SHP77 treated with DMSO at 0.1 percent for 48 hours (cell line): ENCODE measurements around the gene TIMELESS.
"Not testable (repeated sequence)": the region's sequence is repeated elsewhere in the genome, so short reads cannot be mapped to it uniquely, and the experiment has no call there.

ENCODE experiments used
- DNase-seq: peaks from one replicate; lab custom pipeline; 2025; lab: John Stamatoyannopoulos, UW

The TIMELESS gene

GRCh38 chr12:56448860-56449621, at the start of gene TIMELESS:
Gene TIMELESS, minus strand, starts transcription at chr12:56449426. Its CDS starts 15,256 bp downstream, at chr12:56434170.
- peak; percentile 94 for DNase-seq

- DNase-seq, result not testable (repeated sequence)
Measured at GRCh38 chr12:56498126-56498902, 49.1 kb upstream of the TIMELESS start.

- DNase-seq, result not testable (repeated sequence)
Measured at GRCh38 chr12:56496704-56497103, 47.5 kb upstream of the TIMELESS start.

GRCh38 chr12:56494481-56494880, 45.3 kb upstream of the TIMELESS start:
- DNase-seq, result not testable (repeated sequence)

- DNase-seq, result not testable (repeated sequence)
Measured at GRCh38 chr12:56494106-56494415, 44.8 kb upstream of the TIMELESS start.

- DNase-seq, result not testable (repeated sequence)
Measured at GRCh38 chr12:56493409-56494105, 44.3 kb upstream of the TIMELESS start.

- no peak for DNase-seq
Measured at GRCh38 chr12:56490360-56490759, 41.1 kb upstream of the TIMELESS start.

GRCh38 chr12:56488041-56488955, 39.1 kb upstream of the TIMELESS start, which contains the start of gene GLS2:
Gene GLS2, minus strand, starts transcription at chr12:56488161. Its CDS starts 43 bp downstream, at chr12:56488118.
- peak; percentile 84 for DNase-seq

- no peak for DNase-seq
Measured at GRCh38 chr12:56487448-56488040, 38.3 kb upstream of the TIMELESS start.

- DNase-seq, result no peak
Measured at GRCh38 chr12:56486694-56487093, 37.5 kb upstream of the TIMELESS start.

- no peak for DNase-seq
Measured at GRCh38 chr12:56484566-56484965, 35.3 kb upstream of the TIMELESS start.

GRCh38 chr12:56479625-56480024, 30.4 kb upstream of the TIMELESS start:
- DNase-seq, result no peak

GRCh38 chr12:56477521-56478225, 28.4 kb upstream of the TIMELESS start:
- no peak for DNase-seq

- no peak for DNase-seq
Measured at GRCh38 chr12:56476972-56477432, 27.8 kb upstream of the TIMELESS start.

- DNase-seq, result no peak
Measured at GRCh38 chr12:56476143-56476542, 26.9 kb upstream of the TIMELESS start.

- DNase-seq, result no peak
Measured at GRCh38 chr12:56474389-56474788, 25.2 kb upstream of the TIMELESS start.

- DNase-seq, result no peak
Measured at GRCh38 chr12:56469007-56469930, 20.0 kb upstream of the TIMELESS start.

GRCh38 chr12:56468216-56469006, 19.2 kb upstream of the TIMELESS start, which contains the start of gene SPRYD4:
Gene SPRYD4, plus strand, starts transcription at chr12:56468578. Its CDS starts 14 bp downstream, at chr12:56468592.
- DNase-seq, result peak; percentile 60
